Astrocyte of the cerebellum (primary cell): ENCODE results near the gene MAT2A.

ENCODE experiments used
- DNase-seq: peaks from one replicate; pipeline ENCODE4 v3.0.0-alpha.2; 2011; ENCODE audit warnings: low read depth
- H3K4me3 ChIP-seq: 2 replicates; pipeline ENCODE4 v1.5.1; 2011; ENCODE audit warnings: mild to moderate bottlenecking, low read depth, low read length, moderate library complexity
- CTCF ChIP-seq: IDR thresholded peaks from 2 replicates; pipeline ENCODE4 v1.5.1; 2012; ENCODE audit warnings: low read length, low read depth, moderate library complexity, mild to moderate bottlenecking; ENCODE audit errors: missing control alignments
- in situ Hi-C: cut with HindIII; loops from 2 replicates; pipeline ENCODE4 v1.10.0; 2017; ENCODE audit warnings: low sequenced_read_pairs

The MAT2A gene

DNA sequence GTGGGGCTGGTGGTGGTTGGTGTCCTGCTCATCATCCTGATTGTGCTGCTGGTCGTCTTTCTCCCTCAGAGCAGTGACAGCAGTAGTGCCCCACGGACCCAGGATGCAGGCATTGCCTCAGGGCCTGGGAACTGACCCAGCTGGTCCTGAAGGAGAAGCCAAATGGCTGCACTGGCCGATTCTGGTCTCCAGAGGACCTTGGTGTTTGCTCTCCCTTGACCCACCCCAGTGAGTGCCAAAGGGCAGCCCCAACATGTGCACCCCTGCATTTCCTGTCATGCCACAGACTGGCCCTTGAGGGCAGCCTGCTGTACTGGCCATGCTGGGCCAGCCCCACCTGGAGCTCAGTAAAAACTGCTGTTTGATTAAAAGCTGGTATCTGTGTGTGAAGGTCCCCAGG is 54.1 kb downstream of the MAT2A start:
- in situ Hi-C loops, result no loop called here
- no peak overlapping the region for H3K4me3 ChIP-seq
- no peak for DNase-seq
- TF ChIP-seq CTCF, result no peak
